Urinary bladder (tissue), 4 donors: Measurements from ENCODE around the gene TBC1D5. TPM values are rescaled to one million over a fixed set of nuclear protein-coding genes. Genes with fewer than 3 reads are reported as not detected.
"Not testable (repeated sequence)": the region's sequence is repeated elsewhere in the genome, so short reads cannot be mapped to it uniquely, and the experiment has no call there.

ENCODE experiments used
- DNase-seq: peaks from one replicate; pipeline ENCODE4 v3.0.0-alpha.2; 2015; ENCODE audit errors: extremely low spot score
- H3K27ac ChIP-seq: one replicate; pipeline ENCODE4 v1.5.1; 2013; ENCODE audit warnings: low read depth, mild to moderate bottlenecking, moderate library complexity
- H3K36me3 ChIP-seq: one replicate; pipeline ENCODE4 v1.6.1; 2013; ENCODE audit warnings: mild to moderate bottlenecking, moderate library complexity; ENCODE audit not compliant: insufficient read depth
- H3K4me1 ChIP-seq: one replicate; pipeline ENCODE4 v1.6.1; 2013; ENCODE audit warnings: mild to moderate bottlenecking, moderate library complexity; ENCODE audit not compliant: insufficient read depth
- H3K4me3 ChIP-seq: one replicate; pipeline ENCODE4 v1.5.1; 2013; ENCODE audit warnings: low read depth, low read length
- WGBS: extraction: QIAGEN DNeasy Blood & Tissue Kit; methylation state at CpG from one replicate; pipeline ENCODE4 v1.1.7; 2013; 5-methylcytosine and 5-hydroxymethylcytosine counted together
- polyA plus RNA-seq: library from polyadenylated mRNA; stranded (reverse); fragments of 200-250 nt; gene quantifications from one replicate; pipeline ENCODE4 v1.2.3, GENCODE V29; 2013
- total RNA-seq: library from RNA; depleted of rRNA; stranded (reverse); fragments of >200 nt; gene quantifications from one replicate; pipeline ENCODE4 v1.2.3, GENCODE V29; 2014
- donor health status: healthy with polysubstance abuse.
- donor health status: healthy.

The TBC1D5 gene
- total and polyA plus RNA-seq, 2 donors = 26.2 to 145 TPM

DNA sequence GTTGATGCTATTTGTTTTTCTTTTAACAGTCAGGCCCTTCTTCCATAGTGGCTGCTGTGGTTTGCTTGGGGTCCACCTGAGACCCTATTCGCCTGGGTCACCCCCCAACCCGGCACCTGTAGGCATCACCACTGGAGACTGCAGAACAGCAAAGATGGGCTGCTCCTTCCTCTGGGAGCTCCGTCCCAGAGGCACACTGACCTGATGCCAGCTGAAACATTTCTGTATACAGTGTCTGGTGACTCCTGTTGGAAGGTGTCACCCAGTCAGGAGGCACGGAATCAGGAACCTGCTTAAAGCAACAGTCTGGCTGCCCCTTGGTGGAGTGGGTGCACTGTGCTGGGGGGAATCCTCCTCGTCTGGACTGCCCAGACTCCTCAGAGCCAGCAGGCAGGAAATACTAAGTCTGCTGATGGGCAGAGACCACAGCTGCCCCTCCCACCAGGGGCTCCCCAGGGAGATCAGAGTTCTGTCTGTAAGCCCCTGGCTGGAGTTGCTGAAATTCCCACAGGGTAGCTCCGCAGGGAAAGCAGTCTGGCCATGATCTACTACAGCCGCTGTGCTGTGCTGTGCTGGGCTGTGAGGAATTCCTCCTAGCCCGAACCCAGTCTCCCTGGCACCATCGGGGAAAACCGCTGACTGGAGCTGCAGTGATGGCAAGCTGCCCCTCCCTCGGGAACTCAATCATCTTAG lies 248.2 kb downstream of the TBC1D5 start:
- Histone ChIP-seq H3K4me3 (no peak overlapping the region), H3K4me1 (no peaks in the 10 kb centered on the region), H3K36me3 (no peaks in the 10 kb centered on the region), H3K27ac (no peak overlapping the region)
- no peak for DNase-seq
- 90% methylated on average over 11 of the region's 11 CpGs for WGBS

DNA sequence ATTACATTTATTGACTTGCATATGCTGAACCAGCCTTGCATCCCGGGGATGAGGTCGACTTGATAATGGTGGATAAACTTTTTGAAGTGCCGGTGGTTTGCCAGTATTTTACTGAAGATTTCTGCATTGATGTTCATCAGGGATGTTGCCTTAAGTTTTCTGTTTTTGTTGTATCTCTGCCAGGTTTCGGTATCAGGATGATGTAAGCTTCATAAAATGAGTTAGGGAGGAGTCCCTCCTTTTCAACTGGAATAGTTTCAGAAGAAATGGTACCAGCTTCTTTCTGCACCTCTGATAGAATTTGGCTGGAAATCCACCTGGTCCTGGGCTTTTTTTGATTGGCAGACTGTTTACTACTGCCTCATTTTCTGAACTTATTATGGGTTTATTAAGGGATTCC lies 250.8 kb downstream of the TBC1D5 start:
- H3K4me3 ChIP-seq = no peak overlapping the region
- H3K36me3 ChIP-seq = no peaks in the 10 kb centered on the region
- H3K4me1 ChIP-seq = no peaks in the 10 kb centered on the region
- WGBS = 41% methylated on average over 4 of the region's 4 CpGs
- H3K27ac ChIP-seq = no peak overlapping the region
- no peak for DNase-seq

DNA sequence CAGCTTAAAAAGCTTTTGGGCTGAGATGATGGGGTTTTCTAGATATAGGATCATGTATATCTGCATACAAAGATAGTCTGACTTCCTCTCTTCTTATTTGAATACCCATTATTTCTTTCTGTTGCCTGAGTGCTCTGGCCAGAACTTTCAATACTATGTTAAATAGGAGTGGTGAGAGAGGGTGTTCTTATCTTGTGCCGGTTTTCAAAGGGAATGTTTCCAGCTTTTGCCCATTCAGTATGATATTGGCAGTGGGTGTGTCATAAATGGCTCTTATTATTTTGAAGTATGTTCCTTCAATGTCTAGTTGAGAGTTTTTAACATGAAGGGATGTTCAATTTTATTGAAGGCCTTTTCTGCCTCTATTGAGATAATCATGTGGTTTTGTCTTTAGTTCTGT lies 251.2 kb downstream of the TBC1D5 start:
- H3K36me3 ChIP-seq, H3K4me3 ChIP-seq, DNase-seq, H3K4me1 ChIP-seq, H3K27ac ChIP-seq: not testable (repeated sequence)
- 87% methylated on average over 1 of the region's 1 CpG for WGBS

DNA sequence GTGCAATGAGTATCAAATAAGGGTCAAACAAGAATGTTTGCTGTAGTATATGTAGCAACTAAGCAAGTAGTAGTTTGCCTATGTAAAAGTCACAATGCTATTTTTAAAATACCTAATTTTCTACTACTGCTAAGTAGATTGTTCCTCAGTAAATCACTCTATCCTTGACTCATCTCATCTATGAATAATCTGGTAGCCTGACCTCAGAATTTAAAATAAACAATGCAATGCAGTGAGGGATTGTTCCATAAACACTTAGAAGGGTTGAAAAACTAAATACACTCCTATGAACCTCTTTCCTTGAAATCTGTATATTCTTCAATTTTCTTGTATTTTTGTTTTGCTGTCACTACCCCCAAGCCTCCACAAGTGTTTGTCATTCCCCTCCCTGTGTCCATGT lies 253.3 kb downstream of the TBC1D5 start:
- Histone ChIP-seq H3K36me3 (no peaks in the 10 kb centered on the region), H3K4me1 (no peaks in the 10 kb centered on the region), H3K4me3 (no peak overlapping the region), H3K27ac (no peak overlapping the region)
- no peak for DNase-seq

DNA sequence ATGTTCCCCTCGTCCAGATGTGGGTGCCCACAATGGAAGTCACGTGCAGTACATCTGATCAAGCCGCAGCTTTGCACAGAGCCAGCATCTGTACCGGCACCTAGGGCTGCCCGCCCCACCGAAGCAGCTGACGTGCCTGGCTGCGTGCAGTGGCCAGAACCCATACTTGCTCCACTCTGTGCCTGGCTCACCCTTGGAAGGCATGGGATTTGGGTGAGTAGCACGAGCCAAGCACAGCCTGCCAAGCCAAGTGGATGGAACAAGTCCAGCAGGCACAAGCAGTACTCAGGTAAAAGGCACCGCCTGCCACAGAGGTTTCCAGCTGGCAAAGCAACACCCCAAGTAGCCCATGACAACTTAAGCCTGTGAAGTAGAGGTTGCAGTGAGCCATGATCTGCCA lies 261.3 kb downstream of the TBC1D5 start:
- WGBS = 98% methylated on average over 10 of the region's 10 CpGs
- H3K36me3 ChIP-seq = peaks cover 2% of the 10 kb centered on the region
- H3K27ac ChIP-seq = no peak overlapping the region
- no peak for DNase-seq
- no peak overlapping the region for H3K4me3 ChIP-seq
- H3K4me1 ChIP-seq = no peaks in the 10 kb centered on the region

DNA sequence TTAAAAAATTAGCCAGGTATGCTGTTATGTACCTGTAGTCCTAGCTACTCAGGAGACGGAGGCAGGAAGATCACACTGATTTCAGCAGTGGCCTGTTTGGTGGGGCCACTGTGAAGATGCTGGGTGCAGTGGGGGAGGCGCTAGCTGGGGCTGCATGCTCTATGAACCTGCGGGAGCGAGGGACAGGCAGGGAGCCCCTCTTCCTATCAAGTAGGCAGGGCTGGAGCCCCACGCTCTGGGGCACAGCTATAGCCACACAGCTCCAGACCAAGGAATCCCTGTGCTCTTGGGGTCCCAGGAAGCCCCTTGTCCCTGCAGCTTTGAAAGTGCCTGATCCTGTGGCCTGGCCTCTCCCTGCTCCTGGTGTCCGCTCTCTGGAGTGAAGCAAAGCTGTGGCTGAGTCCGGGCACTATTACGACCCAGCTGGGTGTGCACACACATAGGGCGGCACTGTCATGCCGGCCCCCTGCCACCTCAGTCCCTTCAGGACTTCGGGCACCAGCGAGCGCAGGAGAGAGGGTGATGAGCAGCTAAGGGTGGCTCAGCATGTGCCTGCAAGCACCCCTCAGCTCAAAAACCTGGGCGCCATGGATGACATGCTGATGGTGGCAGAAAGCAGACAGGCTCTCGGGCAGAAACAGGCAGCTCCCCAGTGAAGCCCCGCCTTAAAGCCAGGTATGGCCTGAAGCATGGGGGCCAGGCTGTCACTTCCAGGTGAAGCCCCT lies 262.6 kb downstream of the TBC1D5 start:
- no peak for DNase-seq
- Histone ChIP-seq H3K36me3 (peaks cover 2% of the 10 kb centered on the region), H3K27ac (no peak overlapping the region), H3K4me1 (no peaks in the 10 kb centered on the region), H3K4me3 (no peak overlapping the region)
- 97% methylated on average over 16 of the region's 16 CpGs for whole genome bisulfite sequencing

- peaks cover 2% of the 10 kb centered on the region for H3K36me3 ChIP-seq
- no peaks in the 10 kb centered on the region for H3K4me1 ChIP-seq
- no peak overlapping the region for H3K4me3 ChIP-seq
- no peak for DNase-seq
- H3K27ac ChIP-seq = no peak overlapping the region
- WGBS = 89% methylated on average over 2 of the region's 2 CpGs
Observed at GRCh38 chr3:17478673-17479072, 263.8 kb downstream of the TBC1D5 start.

GRCh38 chr3:17473761-17474160 lies 268.7 kb downstream of the TBC1D5 start:
- Histone ChIP-seq H3K27ac (no peak overlapping the region), H3K4me1 (no peaks in the 10 kb centered on the region), H3K36me3 (no peaks in the 10 kb centered on the region), H3K4me3 (no peak overlapping the region)
- DNase-seq = no peak

GRCh38 chr3:17469954-17470353 lies 272.5 kb downstream of the TBC1D5 start:
- no peak for DNase-seq
- Histone ChIP-seq H3K4me1 (no peaks in the 10 kb centered on the region), H3K36me3 (no peaks in the 10 kb centered on the region), H3K4me3 (no peak overlapping the region), H3K27ac (no peak overlapping the region)
- WGBS = 95% methylated on average over 1 of the region's 1 CpG

DNA sequence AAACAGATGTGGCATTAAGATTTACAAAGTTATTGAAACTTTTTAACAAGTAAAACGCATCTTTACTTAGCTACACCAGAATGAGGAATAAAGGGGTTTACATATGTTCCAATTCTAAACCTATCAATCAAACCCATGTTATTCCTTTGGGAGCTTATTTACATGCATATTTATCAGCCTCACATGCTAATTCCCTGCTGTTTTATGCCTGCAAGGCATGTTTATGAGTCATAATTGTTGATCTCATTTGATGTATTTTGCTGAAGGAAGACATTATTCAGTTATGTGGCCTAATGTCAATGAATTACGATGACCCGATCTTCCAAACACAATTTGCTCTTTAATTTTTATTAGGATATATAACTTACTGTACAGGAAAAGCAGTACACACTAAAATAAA lies 272.9 kb downstream of the TBC1D5 start:
- H3K27ac ChIP-seq = no peak overlapping the region
- H3K4me3 ChIP-seq = no peak overlapping the region
- no peak for DNase-seq
- no peaks in the 10 kb centered on the region for H3K4me1 ChIP-seq
- no peaks in the 10 kb centered on the region for H3K36me3 ChIP-seq
- WGBS = 85% methylated on average over 3 of the region's 3 CpGs

DNA sequence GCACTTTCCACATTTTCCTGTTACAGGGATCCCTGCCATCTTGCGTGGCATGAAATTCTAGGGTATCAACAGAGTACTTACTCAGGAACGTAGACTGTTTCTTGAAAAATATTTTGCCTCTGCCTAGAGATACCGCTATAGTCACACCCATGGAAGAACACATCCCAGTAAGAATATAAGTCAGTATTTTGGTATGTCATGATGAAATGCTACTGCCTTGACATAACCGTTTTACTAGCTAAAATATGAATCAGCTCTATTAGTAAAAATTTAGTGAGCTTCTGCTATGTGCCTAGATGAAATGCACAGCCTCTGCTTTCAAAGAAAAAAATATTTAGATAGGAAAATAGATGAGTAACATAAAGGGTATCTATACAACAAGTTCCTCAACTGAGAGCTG lies 276.4 kb downstream of the TBC1D5 start:
- no peaks in the 10 kb centered on the region for H3K36me3 ChIP-seq
- WGBS = 96% methylated on average over 4 of the region's 4 CpGs

GRCh38 chr3:17459470-17459993 lies 282.9 kb downstream of the TBC1D5 start:
- 55% methylated on average over 3 of the region's 3 CpGs for WGBS
- no peak overlapping the region for H3K27ac ChIP-seq
- H3K4me3 ChIP-seq = no peak overlapping the region

More for the DNA sequence above, 276.4 kb downstream of the TBC1D5 start:
- Histone ChIP-seq H3K4me3 (no peak overlapping the region), H3K27ac (no peak overlapping the region), H3K4me1 (no peaks in the 10 kb centered on the region)
- no peak for DNase-seq

DNA sequence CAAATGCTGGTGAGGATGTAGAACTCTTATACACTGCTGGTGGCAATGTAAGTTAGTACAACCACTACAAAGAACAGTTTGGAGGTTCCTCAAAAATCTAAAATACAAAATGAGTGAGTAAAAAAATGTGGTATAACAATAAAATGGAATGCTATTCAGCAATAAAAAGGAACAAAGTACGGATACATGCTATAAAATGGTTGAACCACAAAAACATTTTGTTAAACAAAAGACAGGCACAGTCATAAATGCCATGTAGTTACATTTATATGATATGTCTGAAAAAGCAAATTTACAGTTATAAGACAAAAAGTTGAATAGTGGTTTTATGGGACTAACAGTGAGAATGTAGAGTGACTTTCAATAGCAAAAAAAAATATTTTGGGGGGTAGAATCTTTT lies 285.8 kb downstream of the TBC1D5 start:
- no peak overlapping the region for H3K27ac ChIP-seq
- no peak overlapping the region for H3K4me3 ChIP-seq
- DNase-seq = no peak
- 76% methylated on average over 1 of the region's 1 CpG for WGBS
- no peaks in the 10 kb centered on the region for H3K4me1 ChIP-seq
- H3K36me3 ChIP-seq = no peaks in the 10 kb centered on the region

More at GRCh38 chr3:17459470-17459993, 282.9 kb downstream of the TBC1D5 start:
- DNase-seq = no peak
- no peaks in the 10 kb centered on the region for H3K4me1 ChIP-seq
- H3K36me3 ChIP-seq = no peaks in the 10 kb centered on the region

DNA sequence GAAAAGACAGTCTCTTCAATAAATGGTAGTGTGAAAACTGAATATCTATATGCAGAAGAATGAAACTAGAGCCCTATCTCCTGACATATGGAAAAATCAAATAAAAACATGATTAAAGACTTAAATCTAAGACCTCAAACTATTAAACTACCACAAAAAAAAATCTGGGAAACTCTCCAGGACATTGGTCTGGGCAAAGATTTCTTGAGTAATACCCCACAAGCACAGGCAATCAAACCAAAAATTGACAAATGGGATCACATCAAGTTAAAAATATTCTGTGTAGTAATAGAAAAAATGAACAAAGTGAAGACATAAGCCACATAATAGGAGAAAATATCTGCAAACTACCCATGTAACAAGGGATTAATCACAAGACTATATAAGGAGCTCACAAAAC lies 286.4 kb downstream of the TBC1D5 start:
- DNase-seq = no peak
- Histone ChIP-seq H3K4me1 (no peaks in the 10 kb centered on the region), H3K36me3 (no peaks in the 10 kb centered on the region), H3K4me3 (no peak overlapping the region), H3K27ac (no peak overlapping the region)
